ENCODE data around the gene TRIO.

The TRIO gene

GRCh38 chr5:14358536-14358935 lies 215.4 kb downstream of the TRIO start:
- no peaks in the 10 kb centered on the region for H3K9me2 ChIP-seq (replicated peaks; ENCODE audit: control insufficient read depth, low read length)
- no peaks in the 10 kb centered on the region for H4K20me1 ChIP-seq (ENCODE audit: control insufficient read depth, insufficient read depth, low read depth, low read length)
- H3K4me1 ChIP-seq (ENCODE audit: control insufficient read depth, low read length): no peaks in the 10 kb centered on the region
- no peaks in the 10 kb centered on the region for H3K9me3 ChIP-seq (ENCODE audit: control insufficient read depth, insufficient read depth, low read length)
- H3K27ac ChIP-seq (ENCODE audit: low read depth, low read length): no peak overlapping the region
- H3K4me3 ChIP-seq (ENCODE audit: low read length): no peak overlapping the region
- no peaks in the 10 kb centered on the region for H3K79me2 ChIP-seq (ENCODE audit: control insufficient read depth, low read length)
- no peak overlapping the region for H3K4me2 ChIP-seq (ENCODE audit: low read length)
- H3K36me3 ChIP-seq (ENCODE audit: control insufficient read depth, low read length): peaks cover 9% of the 10 kb centered on the region; the same call in 1 of the 2 replicates
- H3F3A ChIP-seq (ENCODE audit: control insufficient read depth, insufficient read depth): no peaks in the 10 kb centered on the region
- no peak for TF ChIP-seq EZH2phosphoT487 (IDR thresholded peaks at IDR 0.05; ENCODE audit: borderline replicate concordance, low read length)
- TF ChIP-seq, protein P1, sequence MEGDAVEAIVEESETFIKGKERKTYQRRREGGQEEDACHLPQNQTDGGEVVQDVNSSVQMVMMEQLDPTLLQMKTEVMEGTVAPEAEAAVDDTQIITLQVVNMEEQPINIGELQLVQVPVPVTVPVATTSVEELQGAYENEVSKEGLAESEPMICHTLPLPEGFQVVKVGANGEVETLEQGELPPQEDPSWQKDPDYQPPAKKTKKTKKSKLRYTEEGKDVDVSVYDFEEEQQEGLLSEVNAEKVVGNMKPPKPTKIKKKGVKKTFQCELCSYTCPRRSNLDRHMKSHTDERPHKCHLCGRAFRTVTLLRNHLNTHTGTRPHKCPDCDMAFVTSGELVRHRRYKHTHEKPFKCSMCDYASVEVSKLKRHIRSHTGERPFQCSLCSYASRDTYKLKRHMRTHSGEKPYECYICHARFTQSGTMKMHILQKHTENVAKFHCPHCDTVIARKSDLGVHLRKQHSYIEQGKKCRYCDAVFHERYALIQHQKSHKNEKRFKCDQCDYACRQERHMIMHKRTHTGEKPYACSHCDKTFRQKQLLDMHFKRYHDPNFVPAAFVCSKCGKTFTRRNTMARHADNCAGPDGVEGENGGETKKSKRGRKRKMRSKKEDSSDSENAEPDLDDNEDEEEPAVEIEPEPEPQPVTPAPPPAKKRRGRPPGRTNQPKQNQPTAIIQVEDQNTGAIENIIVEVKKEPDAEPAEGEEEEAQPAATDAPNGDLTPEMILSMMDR (IDR thresholded peaks at IDR 0.05; ENCODE audit: low read depth, low read length, poor library complexity, severe bottlenecking): no peak
- no peaks in the 10 kb centered on the region for H3K27me3 ChIP-seq (ENCODE audit: control insufficient read depth, low read length)

- Histone ChIP-seq H3K27ac (ENCODE audit: low read depth, low read length) (no peak overlapping the region), H3K36me3 (ENCODE audit: control insufficient read depth, low read length) (peaks cover 17% of the 10 kb centered on the region), H3K27me3 (ENCODE audit: control insufficient read depth, low read length) (no peaks in the 10 kb centered on the region), H3F3A (ENCODE audit: control insufficient read depth, insufficient read depth) (no peaks in the 10 kb centered on the region), H3K4me3 (ENCODE audit: low read length) (no peak overlapping the region), H3K9me2 (replicated peaks; ENCODE audit: control insufficient read depth, low read length) (no peaks in the 10 kb centered on the region), H3K4me1 (ENCODE audit: control insufficient read depth, low read length) (peaks cover 3% of the 10 kb centered on the region), H3K79me2 (ENCODE audit: control insufficient read depth, low read length) (no peaks in the 10 kb centered on the region), H3K4me2 (ENCODE audit: low read length) (no peak overlapping the region), H3K9me3 (ENCODE audit: control insufficient read depth, insufficient read depth, low read length) (no peaks in the 10 kb centered on the region), H4K20me1 (ENCODE audit: control insufficient read depth, insufficient read depth, low read depth, low read length) (no peaks in the 10 kb centered on the region)
- TF ChIP-seq, protein P1 (IDR thresholded peaks at IDR 0.05; ENCODE audit: low read depth, low read length, poor library complexity, severe bottlenecking): no peak
- no peak for TF ChIP-seq EZH2phosphoT487 (IDR thresholded peaks at IDR 0.05; ENCODE audit: borderline replicate concordance, low read length)
These were observed 216.2 kb downstream of the TRIO start for GRCh38 chr5:14359069-14360043.

DNA sequence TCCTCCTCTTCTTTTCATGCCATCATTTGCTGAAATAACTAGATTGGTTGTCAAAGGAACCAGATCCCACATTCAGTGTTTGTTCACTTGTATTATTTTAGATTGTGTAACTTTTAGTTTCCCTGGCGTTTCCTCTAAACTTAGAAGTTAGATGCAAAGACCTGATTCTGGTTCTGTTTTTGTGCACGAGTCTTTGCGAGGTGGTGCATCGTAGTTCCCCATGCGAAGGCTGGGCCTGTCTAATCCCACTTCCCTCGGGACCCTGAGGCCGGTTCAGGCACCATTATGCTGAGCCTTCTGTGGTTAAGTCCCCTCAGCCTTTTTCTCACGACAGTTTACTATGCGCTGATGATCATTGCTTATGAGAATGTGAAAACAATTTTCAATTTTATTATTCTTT lies 219.3 kb downstream of the TRIO start:
- no peak overlapping the region for H3K4me2 ChIP-seq (ENCODE audit: low read length)
- H3K9me2 ChIP-seq (replicated peaks; ENCODE audit: control insufficient read depth, low read length): no peaks in the 10 kb centered on the region
- H3K27me3 ChIP-seq (ENCODE audit: control insufficient read depth, low read length): no peaks in the 10 kb centered on the region
- H3F3A ChIP-seq (ENCODE audit: control insufficient read depth, insufficient read depth): no peaks in the 10 kb centered on the region
- peaks cover 5% of the 10 kb centered on the region for H3K4me1 ChIP-seq (ENCODE audit: control insufficient read depth, low read length)
- H3K4me3 ChIP-seq (ENCODE audit: low read length): no peak overlapping the region
- H3K9me3 ChIP-seq (ENCODE audit: control insufficient read depth, insufficient read depth, low read length): no peaks in the 10 kb centered on the region
- no peak overlapping the region for H3K27ac ChIP-seq (ENCODE audit: low read depth, low read length)
- H4K20me1 ChIP-seq (ENCODE audit: control insufficient read depth, insufficient read depth, low read depth, low read length): no peaks in the 10 kb centered on the region
- no peaks in the 10 kb centered on the region for H3K79me2 ChIP-seq (ENCODE audit: control insufficient read depth, low read length)
- no peak for TF ChIP-seq EZH2phosphoT487 (IDR thresholded peaks at IDR 0.05; ENCODE audit: borderline replicate concordance, low read length)
- TF ChIP-seq, protein P1 (IDR thresholded peaks at IDR 0.05; ENCODE audit: low read depth, low read length, poor library complexity, severe bottlenecking): no peak
- peaks cover 47% of the 10 kb centered on the region for H3K36me3 ChIP-seq (ENCODE audit: control insufficient read depth, low read length)
